Stimulated activated memory B cell treated with anti-CD40 and anti-IgM and Interleukin-4, amounts not matched to agents 10 μg/mL and 1 μg/mL and 100 μg/mL, for 72 hours (primary cell): Measurements from ENCODE around the gene GH1.
A peak's percentile ranks its signal among the peaks of the same experiment; 100 is the strongest.
"Not testable (repeated sequence)": the region's sequence is repeated elsewhere in the genome, so short reads cannot be mapped to it uniquely, and the experiment has no call there.

ENCODE experiments used
- ATAC-seq: fragments of 150-1000 bp; cut with Tn5 transposase; 2 replicates; pipeline ENCODE4 v1.10.0; 2021
- H3K27ac Mint-ChIP-seq: one replicate; pipeline ENCODE4 v1.8.0; 2022; ENCODE audit warnings: mild to moderate bottlenecking, mixed read lengths
- H3K27me3 Mint-ChIP-seq: one replicate; pipeline ENCODE4 v1.8.0; 2022; ENCODE audit warnings: mixed read lengths
- H3K36me3 Mint-ChIP-seq: one replicate; pipeline ENCODE4 v1.8.0; 2022; ENCODE audit warnings: mixed read lengths
- H3K4me1 Mint-ChIP-seq: one replicate; pipeline ENCODE4 v1.8.0; 2022; ENCODE audit warnings: mixed read lengths
- H3K4me3 Mint-ChIP-seq: one replicate; pipeline ENCODE4 v1.8.0; 2022; ENCODE audit warnings: mild to moderate bottlenecking, moderate library complexity, mixed read lengths
- H3K9me3 Mint-ChIP-seq: one replicate; pipeline ENCODE4 v1.8.0; 2022; ENCODE audit warnings: mixed read lengths

GH1 gene

GRCh38 chr17:63918789-63919305 lies at the start of gene GH1:
GH1 (minus strand) TSS chr17:63918839; CDS start chr17:63918776, 63 bp downstream.
- H3K27me3 Mint-ChIP-seq, H3K9me3 Mint-ChIP-seq, H3K36me3 Mint-ChIP-seq, ATAC-seq: not testable (repeated sequence)
- Mint-ChIP-seq H3K27ac (peak within 1 kb of the TSS; percentile 50), H3K4me3 (peak within 1 kb of the TSS; percentile 62), H3K4me1 (peaks cover 70% of the 10 kb centered on the region)

DNA sequence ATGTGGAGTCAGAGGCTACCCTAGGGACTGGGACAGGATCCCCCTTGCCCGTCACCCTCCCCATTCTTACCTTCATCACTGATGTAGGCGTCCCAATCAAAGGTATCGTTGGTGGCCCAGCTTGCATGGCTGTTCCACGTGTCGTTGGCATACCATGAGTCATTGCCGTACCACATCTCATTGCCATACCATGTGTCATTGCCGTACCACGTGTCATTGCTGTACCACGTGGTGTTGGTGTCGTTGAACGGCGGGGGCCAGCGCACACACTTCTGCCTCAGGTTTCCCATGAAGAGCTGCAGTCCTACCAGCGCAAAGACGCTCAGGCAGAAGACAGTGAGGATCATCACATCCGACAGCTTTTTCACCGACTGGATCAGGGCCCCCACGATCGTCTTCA lies 49.3 kb upstream of the GH1 start:
- H3K27ac Mint-ChIP-seq: no peak overlapping the region
- no peak for ATAC-seq
- no peak overlapping the region for H3K4me3 Mint-ChIP-seq
- H3K4me1 Mint-ChIP-seq: peaks cover 11% of the 10 kb centered on the region
- no peaks in the 10 kb centered on the region for H3K9me3 Mint-ChIP-seq
- H3K27me3 Mint-ChIP-seq: no peaks in the 10 kb centered on the region
- no peaks in the 10 kb centered on the region for H3K36me3 Mint-ChIP-seq

DNA sequence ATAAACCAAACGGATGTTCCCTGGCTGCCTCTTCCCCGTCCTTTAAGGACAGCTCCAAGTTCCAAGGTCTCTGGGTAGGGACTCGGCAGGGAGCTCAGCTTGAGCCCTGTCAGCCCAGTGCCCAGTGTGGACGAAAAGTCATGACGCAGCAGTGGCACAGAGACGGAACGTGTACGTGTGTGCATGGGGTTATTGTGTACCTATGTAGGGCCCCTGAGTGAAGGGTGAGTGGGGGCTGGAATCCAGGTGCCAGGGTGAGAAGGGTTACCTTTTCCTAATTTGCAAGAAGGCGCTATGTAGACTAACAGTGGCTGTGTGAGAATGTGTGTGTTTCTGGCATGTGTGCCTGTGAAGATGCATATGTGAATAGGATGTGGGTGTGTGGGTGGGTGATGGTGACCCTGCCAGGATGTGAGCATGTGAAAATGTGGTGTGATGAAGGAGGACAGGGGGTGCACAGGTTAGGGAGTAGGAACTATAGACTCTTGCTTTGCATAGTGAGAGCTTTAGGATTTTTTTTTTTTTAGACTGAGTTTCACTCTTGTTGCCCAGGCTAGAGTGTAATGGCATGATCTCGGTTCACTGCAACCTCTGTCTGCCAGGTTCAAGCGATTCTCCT lies 48.1 kb upstream of the GH1 start:
- Mint-ChIP-seq H3K9me3 (no peaks in the 10 kb centered on the region), H3K4me3 (no peak overlapping the region), H3K36me3 (no peaks in the 10 kb centered on the region), H3K27ac (no peak overlapping the region), H3K27me3 (no peaks in the 10 kb centered on the region), H3K4me1 (peaks cover 15% of the 10 kb centered on the region)
- ATAC-seq: peak; percentile 66

- Mint-ChIP-seq H3K4me1 (peaks cover 27% of the 10 kb centered on the region), H3K36me3 (no peaks in the 10 kb centered on the region), H3K27me3 (no peaks in the 10 kb centered on the region), H3K27ac (no peak overlapping the region), H3K4me3 (no peak overlapping the region), H3K9me3 (no peaks in the 10 kb centered on the region)
- ATAC-seq: no peak
Observed at GRCh38 chr17:63963123-63963522, 44.5 kb upstream of the GH1 start.

GRCh38 chr17:63962298-63962744 lies 43.7 kb upstream of the GH1 start:
- no peak for ATAC-seq
- no peaks in the 10 kb centered on the region for H3K27me3 Mint-ChIP-seq
- H3K4me1 Mint-ChIP-seq: peaks cover 27% of the 10 kb centered on the region
- no peak overlapping the region for H3K4me3 Mint-ChIP-seq
- H3K27ac Mint-ChIP-seq: peak overlapping the region; percentile 29
- no peaks in the 10 kb centered on the region for H3K9me3 Mint-ChIP-seq
- no peaks in the 10 kb centered on the region for H3K36me3 Mint-ChIP-seq

DNA sequence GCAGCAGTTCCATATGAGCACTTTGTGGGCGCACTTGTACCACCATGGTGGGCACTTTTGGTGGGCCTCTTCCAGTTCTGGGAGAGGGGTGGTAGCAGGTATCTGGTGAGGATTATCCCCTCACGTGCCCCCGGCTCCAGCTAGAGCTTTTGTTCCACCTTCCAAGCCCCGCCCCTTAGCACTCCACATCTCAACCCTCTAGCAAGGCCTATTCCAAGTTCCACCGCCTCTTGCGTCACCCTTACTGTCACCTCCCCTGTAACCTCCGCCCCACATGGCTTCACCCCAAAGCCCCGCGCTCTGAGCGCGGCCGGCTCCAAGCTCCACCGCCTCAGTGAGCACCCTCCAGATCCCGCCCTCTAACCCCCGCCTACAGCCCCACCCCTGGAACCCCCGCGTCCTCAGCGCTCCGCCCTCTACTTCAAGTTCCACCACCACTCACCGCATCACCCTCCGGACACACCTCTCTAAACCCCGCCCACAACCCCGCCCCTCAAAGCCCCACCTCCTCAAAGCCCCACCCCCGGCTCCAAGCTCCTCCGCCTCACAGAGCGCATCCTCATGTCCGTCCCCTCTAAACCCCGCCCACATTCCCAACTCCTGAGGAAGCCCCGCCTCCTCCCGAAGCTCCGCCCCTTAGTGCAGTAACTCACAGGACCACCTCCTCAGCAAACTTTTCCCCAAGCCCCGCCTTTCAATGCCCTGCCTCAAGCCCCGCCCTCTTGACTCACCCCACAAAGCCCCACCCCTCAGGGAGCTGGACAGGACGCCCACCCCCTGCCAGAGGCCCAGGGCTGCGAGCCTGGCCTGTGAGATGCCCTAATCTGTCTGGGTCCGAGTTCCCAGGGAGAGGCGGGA lies 42.9 kb upstream of the GH1 start:
- Mint-ChIP-seq H3K36me3 (no peaks in the 10 kb centered on the region), H3K9me3 (no peaks in the 10 kb centered on the region), H3K4me3 (peak overlapping the region; percentile 59), H3K4me1 (peaks cover 20% of the 10 kb centered on the region), H3K27ac (peak overlapping the region; percentile 29), H3K27me3 (no peaks in the 10 kb centered on the region)
- ATAC-seq: peak; percentile 64

DNA sequence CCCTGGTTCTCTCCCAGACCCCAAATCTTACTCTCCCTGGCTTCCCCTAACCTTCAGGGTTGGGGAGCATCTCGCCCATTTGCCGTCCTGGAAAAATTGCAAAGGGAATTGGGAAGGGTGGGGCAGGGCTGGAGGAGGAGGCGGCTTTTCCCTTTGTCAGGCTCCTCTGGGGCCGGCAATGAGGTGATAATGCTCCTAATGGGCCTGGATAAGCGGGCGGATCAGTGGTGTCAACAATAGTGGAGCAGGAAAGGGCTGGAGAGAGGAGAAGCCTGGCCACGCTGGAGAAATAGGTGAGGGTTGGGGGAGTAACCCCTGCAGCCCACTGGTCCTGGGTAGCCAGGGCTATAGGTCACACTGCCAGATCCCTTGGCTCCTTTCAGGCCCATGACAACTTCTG lies 41.8 kb upstream of the GH1 start:
- no peak overlapping the region for H3K27ac Mint-ChIP-seq
- H3K9me3 Mint-ChIP-seq: no peaks in the 10 kb centered on the region
- H3K27me3 Mint-ChIP-seq: no peaks in the 10 kb centered on the region
- ATAC-seq: no peak
- no peak overlapping the region for H3K4me3 Mint-ChIP-seq
- peaks cover 17% of the 10 kb centered on the region for H3K4me1 Mint-ChIP-seq
- H3K36me3 Mint-ChIP-seq: no peaks in the 10 kb centered on the region

DNA sequence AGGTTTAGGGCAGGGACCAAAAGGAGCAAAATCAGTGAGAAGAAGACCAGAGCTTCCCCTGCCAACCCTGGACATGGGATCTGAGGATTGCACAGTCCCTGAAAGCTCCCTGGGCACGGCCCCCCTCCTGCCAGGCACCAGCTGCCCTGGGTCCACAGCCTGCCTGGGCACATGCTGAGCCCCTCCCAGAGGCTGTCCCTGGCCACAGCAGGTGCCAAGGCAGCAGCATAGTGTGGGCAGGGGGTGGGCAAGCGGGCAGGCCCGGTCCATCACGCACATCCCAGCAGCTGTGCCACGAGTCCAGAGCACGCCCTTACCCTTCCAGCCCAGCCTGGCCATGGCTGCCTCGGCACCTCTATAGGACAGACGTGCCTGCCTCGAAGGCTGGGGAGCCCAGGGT lies 41.4 kb upstream of the GH1 start:
- no peak for ATAC-seq
- H3K36me3 Mint-ChIP-seq: no peaks in the 10 kb centered on the region
- no peaks in the 10 kb centered on the region for H3K27me3 Mint-ChIP-seq
- H3K9me3 Mint-ChIP-seq: no peaks in the 10 kb centered on the region
- H3K4me3 Mint-ChIP-seq: no peak overlapping the region
- peaks cover 17% of the 10 kb centered on the region for H3K4me1 Mint-ChIP-seq
- no peak overlapping the region for H3K27ac Mint-ChIP-seq

DNA sequence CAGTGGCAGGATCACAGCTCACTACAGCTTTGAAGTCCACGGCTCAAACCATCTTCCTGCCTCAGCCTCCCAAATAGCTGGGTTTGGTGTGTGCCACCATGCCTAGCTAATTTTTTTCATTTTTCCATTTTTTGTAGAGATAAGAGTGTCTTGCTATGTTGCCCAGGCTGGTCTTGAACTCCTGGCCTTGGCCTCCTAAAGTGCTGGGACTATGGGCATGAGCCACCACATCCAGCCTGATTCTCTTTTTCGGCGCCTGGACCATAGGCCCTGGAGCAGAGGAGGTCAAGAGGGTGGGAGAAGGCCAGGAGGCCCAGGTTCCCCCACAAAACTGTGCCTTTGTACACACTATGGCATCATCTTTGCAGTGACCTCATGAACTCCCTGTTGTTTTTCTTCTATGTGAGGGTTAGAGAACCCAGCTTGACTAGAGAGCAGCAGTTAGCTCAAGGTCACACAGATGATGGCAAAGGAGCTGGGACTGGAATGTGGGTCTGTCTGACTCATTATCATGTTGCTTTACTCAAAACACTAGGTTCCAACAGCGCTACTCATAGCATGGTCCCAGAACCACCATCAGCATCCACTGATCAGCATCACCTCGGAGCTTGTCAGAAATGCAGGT lies 37.8 kb upstream of the GH1 start:
- ATAC-seq: no peak
- H3K4me3 Mint-ChIP-seq: no peak overlapping the region
- no peaks in the 10 kb centered on the region for H3K36me3 Mint-ChIP-seq
- H3K27ac Mint-ChIP-seq: peak overlapping the region; percentile 88
- peaks cover 36% of the 10 kb centered on the region for H3K4me1 Mint-ChIP-seq
- H3K27me3 Mint-ChIP-seq: no peaks in the 10 kb centered on the region
- no peaks in the 10 kb centered on the region for H3K9me3 Mint-ChIP-seq

- peak overlapping the region; percentile 88 for H3K27ac Mint-ChIP-seq
- no peak overlapping the region for H3K4me3 Mint-ChIP-seq
- H3K27me3 Mint-ChIP-seq: no peaks in the 10 kb centered on the region
Observed at GRCh38 chr17:63955791-63956190, 37.2 kb upstream of the GH1 start.

GRCh38 chr17:63955232-63955631 lies 36.6 kb upstream of the GH1 start:
- Mint-ChIP-seq H3K9me3 (no peaks in the 10 kb centered on the region), H3K27ac (peak overlapping the region; percentile 88), H3K4me1 (peaks cover 36% of the 10 kb centered on the region), H3K36me3 (no peaks in the 10 kb centered on the region), H3K4me3 (no peak overlapping the region), H3K27me3 (no peaks in the 10 kb centered on the region)
- no peak for ATAC-seq

More at GRCh38 chr17:63955791-63956190, 37.2 kb upstream of the GH1 start:
- peaks cover 35% of the 10 kb centered on the region for H3K4me1 Mint-ChIP-seq
- ATAC-seq: no peak
- no peaks in the 10 kb centered on the region for H3K9me3 Mint-ChIP-seq
- no peaks in the 10 kb centered on the region for H3K36me3 Mint-ChIP-seq

- peak overlapping the region; percentile 88 for H3K27ac Mint-ChIP-seq
- no peaks in the 10 kb centered on the region for H3K27me3 Mint-ChIP-seq
- peak; percentile 84 for ATAC-seq
- peak overlapping the region; percentile 68 for H3K4me3 Mint-ChIP-seq
- H3K36me3 Mint-ChIP-seq: no peaks in the 10 kb centered on the region
- H3K4me1 Mint-ChIP-seq: peaks cover 39% of the 10 kb centered on the region
- no peaks in the 10 kb centered on the region for H3K9me3 Mint-ChIP-seq
Observed at GRCh38 chr17:63954402-63955063, 35.9 kb upstream of the GH1 start.

DNA sequence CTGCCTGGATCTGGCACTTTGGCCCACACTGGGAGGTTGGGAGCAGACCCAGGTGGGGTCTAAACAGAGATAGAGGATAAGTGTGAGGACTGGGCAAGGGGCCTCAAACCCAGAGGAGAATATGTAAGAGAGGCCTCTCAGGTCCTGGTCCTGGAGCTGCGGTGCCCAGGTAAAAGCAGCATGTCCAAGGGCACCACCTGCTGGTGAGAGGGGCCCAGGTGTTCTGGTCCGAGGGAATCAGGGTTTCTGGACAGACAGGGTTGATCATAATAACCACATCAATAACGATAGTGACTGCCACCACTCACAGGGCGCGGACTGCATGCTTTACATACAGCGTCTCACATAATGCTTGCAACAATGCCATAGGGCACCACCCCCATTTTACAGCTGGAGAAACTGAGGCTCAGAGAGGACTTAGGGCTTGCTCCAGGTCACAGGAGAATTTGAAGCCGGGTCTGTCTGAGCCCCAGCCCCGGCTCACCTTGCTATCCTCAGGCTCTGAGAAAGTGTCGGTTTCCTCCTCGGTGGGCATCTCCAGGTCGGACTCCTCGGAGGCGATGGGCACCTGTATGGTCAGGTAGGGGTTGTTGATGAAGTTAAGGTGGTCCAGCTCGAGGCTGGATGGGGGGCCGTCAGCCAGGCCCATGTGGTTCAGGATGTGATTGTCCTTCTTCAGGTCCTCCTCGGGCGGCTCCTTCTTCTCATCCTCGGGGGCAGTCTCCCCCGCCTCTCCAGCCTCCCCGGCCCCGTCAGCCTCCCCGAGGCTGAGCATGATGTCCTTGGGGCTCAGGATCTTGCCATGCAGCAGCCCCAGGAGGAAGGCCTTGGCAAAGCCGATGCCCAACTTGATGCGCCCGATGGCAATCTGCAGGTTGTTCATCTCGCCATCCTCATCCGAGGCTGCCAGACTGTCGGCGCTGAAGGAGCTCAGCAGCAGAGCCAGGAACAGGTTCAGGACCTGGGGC lies 32.6 kb upstream of the GH1 start:
- H3K9me3 Mint-ChIP-seq: no peaks in the 10 kb centered on the region
- H3K27me3 Mint-ChIP-seq: no peaks in the 10 kb centered on the region
- H3K36me3 Mint-ChIP-seq: no peaks in the 10 kb centered on the region
- H3K4me1 Mint-ChIP-seq: peaks cover 59% of the 10 kb centered on the region
- peak overlapping the region; percentile 30 for H3K27ac Mint-ChIP-seq
- H3K4me3 Mint-ChIP-seq: no peak overlapping the region
- ATAC-seq: no peak

- Mint-ChIP-seq H3K4me3 (no peak overlapping the region), H3K27ac (peak overlapping the region; percentile 42), H3K36me3 (no peaks in the 10 kb centered on the region), H3K4me1 (peaks cover 70% of the 10 kb centered on the region), H3K27me3 (no peaks in the 10 kb centered on the region), H3K9me3 (no peaks in the 10 kb centered on the region)
- ATAC-seq: no peak
Observed at GRCh38 chr17:63949576-63950250, 31.1 kb upstream of the GH1 start.
